ENCODE measurements around the gene FYN.
A peak's percentile ranks its signal among the peaks of the same experiment; 100 is the strongest.

Gene FYN

GRCh38 chr6:111724505-111724904, 148.7 kb downstream of the FYN start:
- TF ChIP-seq MAX (IDR thresholded peaks at IDR 0.05; ENCODE audit: low read depth, low read length) (no peak), MYC (IDR thresholded peaks at IDR 0.05; ENCODE audit: low read depth, low read length) (no peak), POLR2A (IDR thresholded peaks at IDR 0.05; ENCODE audit: extremely low read depth, insufficient read length) (no peak), CTCF (IDR thresholded peaks at IDR 0.05; ENCODE audit: low read depth, low read length) (no peak)
- no peak overlapping the region for H3K4me3 ChIP-seq (ENCODE audit: low read depth, low read length)
- peak; percentile 80 for DNase-seq (ENCODE audit: low read depth)

- TF ChIP-seq CTCF (IDR thresholded peaks at IDR 0.05; ENCODE audit: low read depth, low read length), result no peak
- no peak for TF ChIP-seq POLR2A (IDR thresholded peaks at IDR 0.05; ENCODE audit: extremely low read depth, insufficient read length)
- no peak for TF ChIP-seq MAX (IDR thresholded peaks at IDR 0.05; ENCODE audit: low read depth, low read length)
- TF ChIP-seq MYC (IDR thresholded peaks at IDR 0.05; ENCODE audit: low read depth, low read length), result no peak
- H3K4me3 ChIP-seq (ENCODE audit: low read depth, low read length), result no peak overlapping the region
- DNase-seq (ENCODE audit: low read depth), result no peak
Observed at GRCh38 chr6:111724039-111724438, 149.2 kb downstream of the FYN start.

- no peak for TF ChIP-seq MYC (IDR thresholded peaks at IDR 0.05; ENCODE audit: low read depth, low read length)
- no peak for TF ChIP-seq POLR2A (IDR thresholded peaks at IDR 0.05; ENCODE audit: extremely low read depth, insufficient read length)
- no peak for TF ChIP-seq MAX (IDR thresholded peaks at IDR 0.05; ENCODE audit: low read depth, low read length)
- TF ChIP-seq CTCF (IDR thresholded peaks at IDR 0.05; ENCODE audit: low read depth, low read length), result no peak
- no peak for DNase-seq (ENCODE audit: low read depth)
- no peak overlapping the region for H3K4me3 ChIP-seq (ENCODE audit: low read depth, low read length)
Observed at GRCh38 chr6:111723412-111723970, 149.8 kb downstream of the FYN start.

GRCh38 chr6:111722179-111722731, 151.0 kb downstream of the FYN start:
- H3K4me3 ChIP-seq (ENCODE audit: low read depth, low read length), result no peak overlapping the region
- TF ChIP-seq MAX (IDR thresholded peaks at IDR 0.05; ENCODE audit: low read depth, low read length), result no peak
- TF ChIP-seq MYC (IDR thresholded peaks at IDR 0.05; ENCODE audit: low read depth, low read length), result no peak
- no peak for TF ChIP-seq CTCF (IDR thresholded peaks at IDR 0.05; ENCODE audit: low read depth, low read length)
- no peak for TF ChIP-seq POLR2A (IDR thresholded peaks at IDR 0.05; ENCODE audit: extremely low read depth, insufficient read length)
- DNase-seq (ENCODE audit: low read depth), result peak; percentile 56

GRCh38 chr6:111721753-111722154, 151.5 kb downstream of the FYN start:
- H3K4me3 ChIP-seq (ENCODE audit: low read depth, low read length), result no peak overlapping the region
- DNase-seq (ENCODE audit: low read depth), result peak; percentile 62
- TF ChIP-seq MYC (IDR thresholded peaks at IDR 0.05; ENCODE audit: low read depth, low read length), result no peak
- peak; percentile 77 for TF ChIP-seq CTCF (IDR thresholded peaks at IDR 0.05; ENCODE audit: low read depth, low read length)
- TF ChIP-seq POLR2A (IDR thresholded peaks at IDR 0.05; ENCODE audit: extremely low read depth, insufficient read length), result no peak
